Neuronal stem cell (in vitro differentiated cells): Measurements from ENCODE around the gene NTHL1.
A peak's percentile ranks its signal among the peaks of the same experiment; 100 is the strongest.
"Not testable (repeated sequence)": the region's sequence is repeated elsewhere in the genome, so short reads cannot be mapped to it uniquely, and the experiment has no call there.

Experiments
- DNase-seq: peaks from one replicate; pipeline ENCODE4 v3.0.0-alpha.2; 2013; ENCODE audit warnings: low spot score
- H2AFZ ChIP-seq: one replicate; pipeline ENCODE4 v1.6.1; 2013; ENCODE audit warnings: mild to moderate bottlenecking, low read length, inconsistent platforms
- H2AK5ac ChIP-seq: 2 replicates; pipeline ENCODE4 v1.6.1; 2013; ENCODE audit warnings: low read depth, mild to moderate bottlenecking, inconsistent platforms, low read length, moderate library complexity, mixed read lengths
- H2BK120ac ChIP-seq: 2 replicates; pipeline ENCODE4 v1.6.1; 2013; ENCODE audit warnings: low read depth, mild to moderate bottlenecking, inconsistent platforms, low read length, moderate library complexity, mixed read lengths
- H2BK12ac ChIP-seq: one replicate; pipeline ENCODE4 v1.6.1; 2013; ENCODE audit warnings: low read length, inconsistent platforms
- H2BK15ac ChIP-seq: 2 replicates; pipeline ENCODE4 v1.6.1; 2013; ENCODE audit warnings: mild to moderate bottlenecking, low read length, inconsistent platforms, mixed read lengths
- H2BK5ac ChIP-seq: one replicate; pipeline ENCODE4 v1.6.1; 2013; ENCODE audit warnings: inconsistent platforms, mild to moderate bottlenecking, low read length, moderate library complexity
- H3K14ac ChIP-seq: one replicate; pipeline ENCODE4 v1.6.1; 2013; ENCODE audit warnings: low read length, inconsistent platforms
- H3K18ac ChIP-seq: 2 replicates; pipeline ENCODE4 v1.6.1; 2013; ENCODE audit warnings: low read length, inconsistent platforms
- H3K23ac ChIP-seq: 2 replicates; pipeline ENCODE4 v1.6.1; 2013; ENCODE audit warnings: low read depth, mild to moderate bottlenecking, mixed read lengths, low read length, inconsistent platforms; ENCODE audit not compliant: poor library complexity
- H3K27ac ChIP-seq: replicated peaks from 3 replicates; pipeline ENCODE4 v1.5.1; 2013; ENCODE audit warnings: low read length, inconsistent platforms
- H3K27me3 ChIP-seq, 3 experiments: 2 replicates each; pipeline ENCODE4 v1.6.1; 2013; ENCODE audit warnings: low read length in 3 of 3, mild to moderate bottlenecking in 2 of 3, inconsistent platforms in 1 of 3, low read depth in 1 of 3, mixed read lengths in 1 of 3, moderate library complexity in 1 of 3; ENCODE audit not compliant: control insufficient read depth in 3 of 3, insufficient read depth in 3 of 3
- H3K36me3 ChIP-seq, 2 donors: replicated peaks in 1 of 2; 2 replicates each; pipeline ENCODE4 v1.6.1; 2013; ENCODE audit warnings: low read length in 2 of 2; ENCODE audit not compliant: control insufficient read depth in 2 of 2, insufficient read depth in 2 of 2
- H3K4ac ChIP-seq: 2 replicates; pipeline ENCODE4 v1.6.1; 2013; ENCODE audit warnings: inconsistent platforms, mild to moderate bottlenecking, low read length, moderate library complexity
- H3K4me1 ChIP-seq, 2 donors: 1 replicate in 1 of 2; 2 replicates in 1 of 2; pipeline ENCODE4 v1.6.1; 2013; ENCODE audit warnings: low read length in 2 of 2, low read depth in 1 of 2; ENCODE audit not compliant: control insufficient read depth in 2 of 2, insufficient read depth in 1 of 2
- H3K4me2 ChIP-seq: one replicate; pipeline ENCODE4 v1.6.1; 2013; ENCODE audit warnings: mild to moderate bottlenecking, low read length, inconsistent platforms; ENCODE audit not compliant: insufficient read depth, poor library complexity, severe bottlenecking
- H3K4me3 ChIP-seq, 2 donors: 2 replicates each; pipeline ENCODE4 v1.5.1; 2013; ENCODE audit warnings: low read length in 2 of 2, mild to moderate bottlenecking in 2 of 2, inconsistent platforms in 1 of 2, moderate library complexity in 1 of 2
- H3K79me1 ChIP-seq: one replicate; pipeline ENCODE4 v1.6.1; 2013; ENCODE audit warnings: low read depth, mild to moderate bottlenecking, inconsistent platforms, low read length, moderate library complexity
- H3K9ac ChIP-seq: one replicate; pipeline ENCODE4 v1.6.1; 2013; ENCODE audit warnings: mild to moderate bottlenecking, low read depth, low read length, inconsistent platforms; ENCODE audit not compliant: poor library complexity
- H3K9me3 ChIP-seq, 2 donors: replicated peaks in 1 of 2; 2 replicates each; pipeline versions ENCODE3 to v1.6.1; 2013; ENCODE audit warnings: low read length in 2 of 2, mild to moderate bottlenecking in 2 of 2, inconsistent platforms in 1 of 2, low read depth in 1 of 2, mixed read lengths in 1 of 2, moderate library complexity in 1 of 2; ENCODE audit not compliant: control insufficient read depth in 2 of 2, insufficient read depth in 1 of 2
- H4K8ac ChIP-seq: one replicate; pipeline ENCODE4 v1.6.1; 2013; ENCODE audit warnings: low read depth, mild to moderate bottlenecking, inconsistent platforms, low read length, moderate library complexity
- H4K91ac ChIP-seq: one replicate; pipeline ENCODE4 v1.6.1; 2013; ENCODE audit warnings: low read length, low read depth, mild to moderate bottlenecking, inconsistent platforms; ENCODE audit not compliant: poor library complexity
- WGBS, 2 donors: extraction: QIAGEN DNeasy Blood & Tissue Kit; methylation state at CpG; one replicate each; pipeline ENCODE4 v1.1.7; 2013; ENCODE audit warnings: missing lambda C conversion rate in 2 of 2, mixed read lengths in 1 of 2; ENCODE audit not compliant: insufficient read length in 2 of 2, insufficient replicate concordance in 1 of 2; ENCODE audit errors: extremely low coverage in 2 of 2; 5-methylcytosine and 5-hydroxymethylcytosine counted together

Gene NTHL1

GRCh38 chr16:2013527-2013926 is 34.1 kb downstream of the NTHL1 start:
- H3K27ac ChIP-seq = no peak overlapping the region
- no peak overlapping the region for H2AK5ac ChIP-seq
- no peak overlapping the region for H2BK12ac ChIP-seq
- H3K79me1 ChIP-seq = peaks cover 4% of the 10 kb centered on the region
- H2BK5ac ChIP-seq = no peak overlapping the region
- no peak overlapping the region for H3K14ac ChIP-seq
- WGBS, 2 donors = no CpG with 5 or more reads among the region's 15 CpGs
- DNase-seq = no peak
- H3K4me1 ChIP-seq = peaks cover 9 to 12% of the 10 kb centered on the region in 2 donors
- no peak overlapping the region for H3K4me3 ChIP-seq
- H3K23ac ChIP-seq = no peak overlapping the region
- no peak overlapping the region for H2AFZ ChIP-seq
- H2BK15ac ChIP-seq = no peak overlapping the region
- no peaks in the 10 kb centered on the region for H3K36me3 ChIP-seq
- H3K4ac ChIP-seq = no peak overlapping the region
- no peak overlapping the region for H3K4me2 ChIP-seq
- no peak overlapping the region for H4K91ac ChIP-seq
- no peak overlapping the region for H3K18ac ChIP-seq
- H2BK120ac ChIP-seq = no peak overlapping the region
- no peaks in the 10 kb centered on the region for H3K9me3 ChIP-seq
- no peak overlapping the region for H4K8ac ChIP-seq
- peaks cover 0 to 6% (median 4%) of the 10 kb centered on the region in 3 experiments for H3K27me3 ChIP-seq
- H3K9ac ChIP-seq = no peak overlapping the region

- not testable (repeated sequence) for H3K14ac ChIP-seq
Observed at GRCh38 chr16:2011726-2012125, 35.9 kb downstream of the NTHL1 start.

GRCh38 chr16:2009791-2010510 is 37.7 kb downstream of the NTHL1 start, which contains the start of gene ZNF598:
ZNF598 (minus strand) TSS chr16:2009821.
- Histone ChIP-seq H3K4me2 (peak within 1 kb of the TSS; percentile 81), H3K23ac (peak within 1 kb of the TSS; percentile 48), H3K18ac (peak within 1 kb of the TSS; percentile 82), H3K27ac (peak within 1 kb of the TSS; percentile 9), H2BK12ac (no peak within 1 kb of the TSS), H3K9ac (peak within 1 kb of the TSS; percentile 97), H3K79me1 (peaks cover 28% of the 10 kb centered on the region), H2BK15ac (peak within 1 kb of the TSS; percentile 46), H3K4me3 (peak within 1 kb of the TSS; percentile 65 to 99), H2AK5ac (peak within 1 kb of the TSS; percentile 53), H3K4me1 (peaks cover 17 to 22% of the 10 kb centered on the region in 2 donors), H2AFZ (peak within 1 kb of the TSS; percentile 84), H4K91ac (no peak within 1 kb of the TSS), H3K4ac (no peak within 1 kb of the TSS), H2BK120ac (no peak within 1 kb of the TSS), H3K14ac (peak within 1 kb of the TSS; percentile 71), H3K36me3 (peaks cover 8 to 18% of the 10 kb centered on the region in 2 donors), H4K8ac (peak within 1 kb of the TSS; percentile 24), H3K9me3 (no peaks in the 10 kb centered on the region), H3K27me3 (no peaks in the 10 kb centered on the region), H2BK5ac (peak within 1 kb of the TSS; percentile 42)
- DNase-seq = peak; percentile 83
- WGBS, 2 donors = no CpG with 5 or more reads among the region's 52 CpGs

More at GRCh38 chr16:2011726-2012125, 35.9 kb downstream of the NTHL1 start:
- Histone ChIP-seq H3K79me1 (peaks cover 19% of the 10 kb centered on the region), H3K4me1 (peaks cover 17 to 22% of the 10 kb centered on the region in 2 donors), H3K36me3 (peaks cover 8 to 13% of the 10 kb centered on the region in 2 donors)
- not testable (repeated sequence) for H2BK15ac ChIP-seq, H2AK5ac ChIP-seq, H3K4me2 ChIP-seq, H3K18ac ChIP-seq, DNase-seq, H2BK5ac ChIP-seq, H2BK120ac ChIP-seq, H3K23ac ChIP-seq, H3K27me3 ChIP-seq, H2BK12ac ChIP-seq, H3K27ac ChIP-seq, H2AFZ ChIP-seq, H4K91ac ChIP-seq, H3K9me3 ChIP-seq, H3K9ac ChIP-seq, H4K8ac ChIP-seq, H3K4ac ChIP-seq, H3K4me3 ChIP-seq
- no CpG with 5 or more reads among the region's 9 CpGs for WGBS, 2 donors

GRCh38 chr16:2009164-2009711 is 38.4 kb downstream of the NTHL1 start:
- Histone ChIP-seq H3K23ac (no peak overlapping the region), H2BK120ac (no peak overlapping the region), H2BK5ac (no peak overlapping the region), H2AK5ac (peak overlapping the region; percentile 11), H3K79me1 (peaks cover 31% of the 10 kb centered on the region), H4K91ac (no peak overlapping the region), H2BK15ac (no peak overlapping the region), H4K8ac (no peak overlapping the region), H2BK12ac (no peak overlapping the region), H2AFZ (peak overlapping the region; percentile 78), H3K9me3 (no peaks in the 10 kb centered on the region), H3K4me3 (peak overlapping the region; percentile 65 to 99), H3K14ac (peak overlapping the region; percentile 71), H3K4me1 (peaks cover 22 to 28% of the 10 kb centered on the region in 2 donors), H3K36me3 (peaks cover 8 to 18% of the 10 kb centered on the region in 2 donors), H3K9ac (peak overlapping the region; percentile 96), H3K4me2 (peak overlapping the region; percentile 80), H3K27me3 (no peaks in the 10 kb centered on the region), H3K18ac (peak overlapping the region; percentile 82), H3K4ac (no peak overlapping the region), H3K27ac (no peak overlapping the region)
- no peak for DNase-seq
- WGBS, 2 donors = no CpG with 5 or more reads among the region's 55 CpGs
